GM12801 (cell line): ENCODE results near the gene KMT2D.

ENCODE experiments used
- TF ChIP-seq, protein P1 (sequence below): IDR thresholded peaks from one replicate; pipeline ENCODE4 v1.5.1; 2011; ENCODE audit warnings: control low read depth; ENCODE audit not compliant: insufficient read length; ENCODE audit errors: extremely low read depth

Gene KMT2D

DNA sequence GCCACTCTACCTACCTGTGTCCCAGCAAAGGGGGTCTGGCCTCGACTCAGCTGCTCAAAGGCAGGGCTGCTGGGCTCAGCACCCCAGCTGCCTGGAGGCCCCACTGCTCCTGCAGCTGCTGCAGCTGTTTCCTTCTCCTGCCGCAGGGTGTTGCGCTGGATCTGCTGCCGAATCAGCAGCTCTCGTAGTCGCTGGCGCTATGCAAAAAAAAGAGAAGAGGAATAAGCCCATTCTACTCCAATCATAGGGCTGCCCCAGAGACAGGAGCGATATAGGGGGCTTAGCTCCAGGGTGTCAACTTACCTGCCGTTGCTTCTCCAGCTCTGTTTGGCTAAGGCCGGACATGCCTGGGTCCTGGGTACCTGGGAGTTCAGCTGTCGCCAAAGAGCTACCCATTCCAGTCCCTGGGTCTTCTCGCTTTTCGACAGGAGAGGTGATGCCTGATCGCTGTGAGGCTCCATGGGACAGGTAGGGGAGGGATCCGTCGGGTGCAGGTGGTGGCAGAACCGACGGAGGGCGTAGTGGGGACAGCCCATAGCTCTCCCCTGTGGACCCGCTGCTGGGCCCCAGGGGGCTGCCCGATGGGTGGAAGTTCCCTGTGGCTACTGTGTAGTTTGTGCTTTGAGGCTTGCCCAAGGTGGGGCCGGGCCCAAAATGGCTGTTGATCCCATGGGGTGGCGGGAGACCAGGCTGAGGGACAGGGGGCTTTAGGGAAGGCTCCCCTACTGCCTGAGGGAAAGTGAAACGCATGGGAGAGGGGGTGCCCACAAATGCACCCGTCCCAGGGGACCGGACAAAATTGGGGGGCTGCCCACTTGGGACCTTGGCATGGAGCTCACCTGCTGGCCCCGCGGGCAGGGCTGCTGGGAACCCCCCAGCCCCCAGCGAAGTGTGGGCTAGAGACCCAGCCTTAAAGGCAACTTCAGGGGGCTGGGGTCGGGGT, 20.9 kb downstream of the KMT2D start:
- TF ChIP-seq, protein P1, sequence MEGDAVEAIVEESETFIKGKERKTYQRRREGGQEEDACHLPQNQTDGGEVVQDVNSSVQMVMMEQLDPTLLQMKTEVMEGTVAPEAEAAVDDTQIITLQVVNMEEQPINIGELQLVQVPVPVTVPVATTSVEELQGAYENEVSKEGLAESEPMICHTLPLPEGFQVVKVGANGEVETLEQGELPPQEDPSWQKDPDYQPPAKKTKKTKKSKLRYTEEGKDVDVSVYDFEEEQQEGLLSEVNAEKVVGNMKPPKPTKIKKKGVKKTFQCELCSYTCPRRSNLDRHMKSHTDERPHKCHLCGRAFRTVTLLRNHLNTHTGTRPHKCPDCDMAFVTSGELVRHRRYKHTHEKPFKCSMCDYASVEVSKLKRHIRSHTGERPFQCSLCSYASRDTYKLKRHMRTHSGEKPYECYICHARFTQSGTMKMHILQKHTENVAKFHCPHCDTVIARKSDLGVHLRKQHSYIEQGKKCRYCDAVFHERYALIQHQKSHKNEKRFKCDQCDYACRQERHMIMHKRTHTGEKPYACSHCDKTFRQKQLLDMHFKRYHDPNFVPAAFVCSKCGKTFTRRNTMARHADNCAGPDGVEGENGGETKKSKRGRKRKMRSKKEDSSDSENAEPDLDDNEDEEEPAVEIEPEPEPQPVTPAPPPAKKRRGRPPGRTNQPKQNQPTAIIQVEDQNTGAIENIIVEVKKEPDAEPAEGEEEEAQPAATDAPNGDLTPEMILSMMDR: no peak

DNA sequence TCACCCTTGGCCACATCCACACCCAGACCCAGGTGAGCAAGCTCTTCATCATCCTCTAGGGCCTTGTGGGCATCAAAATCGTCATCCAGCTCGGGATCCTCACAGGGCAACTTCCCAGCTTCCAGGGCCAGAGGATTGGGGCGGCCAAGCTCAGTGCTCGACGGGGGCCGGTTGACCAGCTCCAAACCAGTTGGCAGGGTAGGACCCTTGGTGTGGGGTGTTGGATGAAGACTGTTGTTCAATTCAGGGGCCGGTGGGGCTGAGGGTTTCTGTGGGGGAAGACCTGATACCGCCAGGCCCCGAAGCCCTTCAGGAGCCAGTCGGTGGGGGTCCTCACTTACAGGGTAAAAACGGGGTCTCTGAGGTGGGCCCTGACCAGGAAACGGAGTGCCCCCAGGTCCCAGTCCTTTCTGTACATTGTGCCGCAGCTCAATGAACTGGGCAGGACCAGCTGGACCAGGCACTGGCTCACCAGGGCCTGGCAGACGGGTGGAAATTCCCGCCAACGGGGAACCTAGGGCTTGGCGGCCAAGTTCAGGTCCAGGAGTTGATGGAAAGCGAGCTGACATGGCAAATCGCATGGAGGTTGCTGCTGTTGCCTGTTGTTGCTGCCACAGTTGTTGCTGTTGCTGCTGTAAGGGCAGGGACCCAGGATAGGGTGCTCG, 22.2 kb downstream of the KMT2D start:
- TF ChIP-seq, protein P1: no peak

DNA sequence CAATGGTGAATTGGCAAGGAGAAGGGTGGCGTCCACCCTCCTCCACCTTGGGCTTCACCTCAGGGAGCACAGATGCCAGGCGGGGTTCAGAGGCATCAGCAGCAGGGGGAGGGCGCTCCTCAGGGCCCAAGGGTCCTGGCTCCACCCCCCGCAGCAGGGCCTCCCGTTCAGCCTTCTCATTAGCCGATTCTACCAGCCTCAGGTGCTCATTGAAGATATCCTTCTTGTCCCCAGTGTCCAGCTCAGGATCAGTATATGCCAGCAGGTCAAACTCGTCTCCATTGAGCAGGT, 22.7 kb downstream of the KMT2D start:
- TF ChIP-seq, protein P1: no peak

DNA sequence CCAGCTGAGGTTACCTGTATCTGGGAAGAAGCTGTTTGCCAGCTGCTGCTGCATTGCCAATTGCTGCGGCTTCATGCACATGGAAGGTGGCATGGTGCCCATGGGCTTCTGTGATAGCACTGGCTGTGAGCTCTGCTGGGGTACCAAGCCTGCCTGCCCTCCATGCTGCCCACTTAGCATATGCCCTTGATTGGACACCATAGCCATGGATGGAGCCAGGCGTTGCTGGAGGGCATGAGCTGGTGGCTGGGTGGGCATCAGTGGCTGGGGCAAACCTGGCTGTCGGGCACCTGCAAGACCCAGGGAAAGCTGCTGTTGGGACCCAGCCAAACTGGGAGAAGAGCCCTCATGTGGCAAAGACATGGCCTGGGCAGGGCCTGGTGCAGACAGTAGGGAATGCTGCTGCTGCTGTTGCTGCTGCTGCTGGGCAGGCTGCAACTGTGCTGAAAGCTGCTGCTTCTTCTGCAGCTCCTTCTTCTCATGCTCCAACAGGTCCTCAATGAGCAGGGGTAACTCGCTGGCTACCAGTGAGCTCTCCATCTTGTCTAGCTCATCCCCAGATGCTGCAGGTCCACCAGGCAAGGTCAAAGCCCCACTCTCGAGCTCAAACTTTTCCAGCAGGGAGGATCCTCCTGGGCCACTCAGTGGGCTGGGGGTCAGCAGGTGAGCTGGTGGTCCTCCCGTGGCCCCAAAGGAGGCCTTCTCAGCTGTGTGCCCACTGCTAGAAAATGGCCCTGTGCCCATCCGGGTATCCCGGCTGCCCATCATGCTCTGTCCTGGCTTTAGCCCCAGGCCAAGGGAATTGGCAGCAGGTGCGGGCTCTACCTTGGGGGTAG, 23.3 kb downstream of the KMT2D start:
- TF ChIP-seq, protein P1: no peak

DNA sequence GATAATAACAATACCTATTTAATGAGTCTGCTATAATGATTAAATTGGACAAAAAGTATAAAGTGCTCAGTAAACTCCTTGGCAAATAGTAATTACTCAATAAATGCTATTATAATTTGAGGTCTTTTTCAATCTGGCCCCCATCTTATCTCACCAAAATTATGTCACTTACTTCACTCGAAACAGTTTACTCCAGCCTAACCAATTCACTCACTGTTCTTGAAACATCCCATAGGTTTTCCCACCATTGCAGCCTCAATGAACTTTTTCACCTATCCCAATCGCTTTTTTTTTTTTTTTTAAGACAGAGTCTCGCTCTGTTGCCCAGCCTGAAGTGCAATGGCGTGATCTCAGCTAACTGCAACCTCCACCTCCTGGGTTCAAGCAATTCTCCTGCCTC, 24.6 kb downstream of the KMT2D start:
- TF ChIP-seq, protein P1: no peak

DNA sequence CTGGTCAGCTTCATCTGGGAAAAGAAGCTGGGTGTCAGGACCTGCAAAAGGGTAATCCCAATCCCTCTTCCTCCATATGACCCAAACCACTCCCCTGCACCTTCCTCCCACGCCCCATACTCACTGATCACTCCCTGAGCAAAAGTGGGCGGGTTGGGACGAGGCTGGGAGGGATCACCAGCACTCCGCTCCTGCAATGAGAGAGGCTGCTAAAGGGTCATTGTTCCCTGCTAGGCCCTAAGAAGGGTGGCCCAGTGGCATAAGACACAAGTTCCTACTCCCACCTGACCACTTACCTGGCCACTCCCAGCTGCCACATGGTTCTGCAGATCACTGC, 26.3 kb downstream of the KMT2D start:
- TF ChIP-seq, protein P1: no peak

DNA sequence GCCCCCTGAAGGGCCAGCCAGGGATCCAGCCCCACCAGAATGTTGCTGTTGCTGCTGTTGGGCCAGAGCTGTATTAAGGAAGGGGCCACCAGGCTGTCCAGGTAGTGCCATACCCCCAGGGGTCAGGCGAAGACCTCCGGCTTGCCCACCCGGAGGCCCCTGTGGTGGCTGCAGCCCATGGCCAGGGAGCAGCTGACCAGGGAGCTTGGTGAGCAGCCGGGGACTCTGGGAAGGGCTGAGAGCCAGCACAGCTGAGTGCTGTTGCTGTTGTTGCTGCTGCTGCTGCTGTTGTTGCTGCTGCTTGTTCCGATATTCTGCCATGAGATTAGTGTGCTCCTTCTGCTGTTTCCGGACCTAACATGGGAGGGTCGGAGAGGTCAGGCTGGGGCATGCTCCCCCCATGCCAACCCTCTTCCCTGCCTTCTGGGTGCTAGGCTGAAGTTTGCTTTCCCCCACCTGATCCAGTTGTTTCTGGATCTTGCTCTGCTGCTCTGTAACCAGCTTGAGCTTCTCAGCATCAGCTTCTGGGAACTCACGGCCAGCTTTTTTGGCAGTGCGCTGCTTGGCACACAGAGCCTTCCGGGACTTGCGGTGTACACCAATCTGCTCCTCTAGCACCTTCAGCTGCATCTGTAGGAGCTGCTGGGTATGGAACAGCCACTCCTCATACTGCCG, 26.8 kb downstream of the KMT2D start:
- TF ChIP-seq, protein P1: no peak
